Astrocyte (in vitro differentiated cells and primary cell): ENCODE measurements around the gene FGFRL1. TPM values are rescaled to one million over a fixed set of nuclear protein-coding genes. Genes with fewer than 3 reads are reported as not detected.

Experiments used
- DNase-seq: peaks from one replicate; pipeline ENCODE4 v3.0.0-alpha.2; 2010; ENCODE audit warnings: low read depth
- FAIRE-seq: peaks from 2 replicates; lab custom pipeline; 2011; peaks lifted over from hg19 to GRCh38; lab: Jason Lieb, UNC
- H2AFZ ChIP-seq: 2 replicates; pipeline ENCODE4 v1.6.0; 2012; ENCODE audit warnings: low read depth, low read length, inconsistent platforms
- H3K27ac ChIP-seq: 2 replicates; pipeline ENCODE4 v1.5.1; 2011; ENCODE audit warnings: low read depth, low read length, inconsistent platforms
- H3K27me3 ChIP-seq: 2 replicates; pipeline ENCODE4 v1.6.0; 2011; ENCODE audit warnings: low read length, inconsistent platforms; ENCODE audit not compliant: insufficient read depth
- H3K36me3 ChIP-seq: 2 replicates; pipeline ENCODE4 v1.5.1; 2011; ENCODE audit warnings: low read length, inconsistent platforms; ENCODE audit not compliant: insufficient read depth
- H3K4me1 ChIP-seq: 2 replicates; pipeline ENCODE4 v1.5.1; 2011; ENCODE audit warnings: low read length, inconsistent platforms; ENCODE audit not compliant: insufficient read depth
- H3K4me2 ChIP-seq: 2 replicates; pipeline ENCODE4 v1.6.0; 2012; ENCODE audit warnings: low read length, inconsistent platforms
- H3K4me3 ChIP-seq: 2 replicates; pipeline ENCODE4 v1.5.1; 2011; ENCODE audit warnings: low read depth, mild to moderate bottlenecking, low read length, inconsistent platforms; ENCODE audit not compliant: insufficient read depth
- H3K79me2 ChIP-seq: 2 replicates; pipeline ENCODE4 v1.6.0; 2012; ENCODE audit warnings: mild to moderate bottlenecking, low read length, inconsistent platforms; ENCODE audit not compliant: insufficient read depth
- H3K9ac ChIP-seq: 2 replicates; pipeline ENCODE4 v1.6.0; 2012; ENCODE audit warnings: mild to moderate bottlenecking, low read length, inconsistent platforms
- H3K9me3 ChIP-seq: 2 replicates; pipeline ENCODE4 v1.5.1; 2012; ENCODE audit warnings: low read depth, mild to moderate bottlenecking, low read length, inconsistent platforms; ENCODE audit not compliant: insufficient read depth
- H4K20me1 ChIP-seq: 2 replicates; pipeline ENCODE4 v1.6.0; 2012; ENCODE audit warnings: low read length, inconsistent platforms; ENCODE audit not compliant: insufficient read depth
- H3K27ac Mint-ChIP-seq: one replicate; pipeline ENCODE4 v1.8.0; 2021; ENCODE audit warnings: mild to moderate bottlenecking, mixed read lengths; ENCODE audit not compliant: unreplicated experiment
- H3K27me3 Mint-ChIP-seq: one replicate; pipeline ENCODE4 v1.8.0; 2021; ENCODE audit warnings: low read depth, mixed read lengths; ENCODE audit not compliant: unreplicated experiment
- H3K36me3 Mint-ChIP-seq: one replicate; pipeline ENCODE4 v1.8.0; 2021; ENCODE audit warnings: low read depth, mixed read lengths; ENCODE audit not compliant: unreplicated experiment
- H3K4me1 Mint-ChIP-seq: one replicate; pipeline ENCODE4 v1.8.0; 2021; ENCODE audit warnings: low read depth, mixed read lengths; ENCODE audit not compliant: unreplicated experiment
- H3K4me3 Mint-ChIP-seq: one replicate; pipeline ENCODE4 v1.8.0; 2021; ENCODE audit warnings: mild to moderate bottlenecking, moderate library complexity, mixed read lengths; ENCODE audit not compliant: unreplicated experiment
- H3K9me3 Mint-ChIP-seq: one replicate; pipeline ENCODE4 v1.8.0; 2021; ENCODE audit warnings: mild to moderate bottlenecking, mixed read lengths; ENCODE audit not compliant: unreplicated experiment
- EZH2 ChIP-seq: IDR thresholded peaks from 2 replicates; pipeline ENCODE4 v1.6.1; 2012; ENCODE audit warnings: mild to moderate bottlenecking, low read length, inconsistent platforms; ENCODE audit not compliant: insufficient read depth
- total RNA-seq: library from RNA; stranded (reverse); gene quantifications from 2 replicates; pipeline ENCODE4 v1.2.1, GENCODE V29; 2021
- TF ChIP-seq, protein P1 (sequence below): IDR thresholded peaks from 2 replicates; pipeline ENCODE4 v1.5.1; 2011; ENCODE audit warnings: low read depth, mild to moderate bottlenecking, inconsistent platforms, low read length, moderate library complexity; ENCODE audit not compliant: insufficient read depth

The FGFRL1 gene
- total RNA-seq, 1 donor from 2014 or later, result 64.2 TPM

DNA sequence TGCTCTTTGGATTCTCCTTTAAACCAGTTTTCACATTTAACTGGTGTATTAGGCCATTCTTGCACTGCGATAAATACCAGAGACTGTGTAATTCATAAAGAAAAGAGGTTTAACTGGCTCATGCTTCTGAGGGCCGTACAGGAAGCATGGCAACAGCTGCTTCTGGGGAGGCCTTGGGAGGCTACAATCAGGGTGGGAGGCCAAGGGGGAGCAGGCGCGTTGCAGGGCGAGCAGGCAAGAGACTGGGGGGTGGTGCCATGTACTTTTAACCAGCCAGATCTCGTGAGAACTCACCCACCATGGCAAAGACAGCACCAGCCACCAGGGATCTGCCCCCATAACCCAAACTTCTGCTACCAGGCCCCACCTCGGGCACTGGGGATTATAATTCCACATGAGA, 63.8 kb downstream of the FGFRL1 start:
- Histone ChIP-seq H3K9me3 (no peaks in the 10 kb centered on the region), H2AFZ (no peak overlapping the region), H3K36me3 (no peaks in the 10 kb centered on the region), H4K20me1 (no peaks in the 10 kb centered on the region), H3K4me1 (no peaks in the 10 kb centered on the region), H3K4me3 (no peak overlapping the region), H3K27me3 (no peaks in the 10 kb centered on the region), H3K4me2 (no peak overlapping the region), H3K79me2 (no peaks in the 10 kb centered on the region), H3K27ac (no peak overlapping the region), H3K9ac (no peak overlapping the region)
- DNase-seq, result no peak
- Mint-ChIP-seq H3K4me3 (peak overlapping the region; percentile 45), H3K27ac (no peak overlapping the region), H3K36me3 (no peaks in the 10 kb centered on the region), H3K4me1 (no peaks in the 10 kb centered on the region), H3K9me3 (peaks cover 5% of the 10 kb centered on the region), H3K27me3 (peaks cover 31% of the 10 kb centered on the region)
- TF ChIP-seq EZH2, result no peak
- TF ChIP-seq, protein P1, sequence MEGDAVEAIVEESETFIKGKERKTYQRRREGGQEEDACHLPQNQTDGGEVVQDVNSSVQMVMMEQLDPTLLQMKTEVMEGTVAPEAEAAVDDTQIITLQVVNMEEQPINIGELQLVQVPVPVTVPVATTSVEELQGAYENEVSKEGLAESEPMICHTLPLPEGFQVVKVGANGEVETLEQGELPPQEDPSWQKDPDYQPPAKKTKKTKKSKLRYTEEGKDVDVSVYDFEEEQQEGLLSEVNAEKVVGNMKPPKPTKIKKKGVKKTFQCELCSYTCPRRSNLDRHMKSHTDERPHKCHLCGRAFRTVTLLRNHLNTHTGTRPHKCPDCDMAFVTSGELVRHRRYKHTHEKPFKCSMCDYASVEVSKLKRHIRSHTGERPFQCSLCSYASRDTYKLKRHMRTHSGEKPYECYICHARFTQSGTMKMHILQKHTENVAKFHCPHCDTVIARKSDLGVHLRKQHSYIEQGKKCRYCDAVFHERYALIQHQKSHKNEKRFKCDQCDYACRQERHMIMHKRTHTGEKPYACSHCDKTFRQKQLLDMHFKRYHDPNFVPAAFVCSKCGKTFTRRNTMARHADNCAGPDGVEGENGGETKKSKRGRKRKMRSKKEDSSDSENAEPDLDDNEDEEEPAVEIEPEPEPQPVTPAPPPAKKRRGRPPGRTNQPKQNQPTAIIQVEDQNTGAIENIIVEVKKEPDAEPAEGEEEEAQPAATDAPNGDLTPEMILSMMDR, result no peak
- FAIRE-seq, result no peak

DNA sequence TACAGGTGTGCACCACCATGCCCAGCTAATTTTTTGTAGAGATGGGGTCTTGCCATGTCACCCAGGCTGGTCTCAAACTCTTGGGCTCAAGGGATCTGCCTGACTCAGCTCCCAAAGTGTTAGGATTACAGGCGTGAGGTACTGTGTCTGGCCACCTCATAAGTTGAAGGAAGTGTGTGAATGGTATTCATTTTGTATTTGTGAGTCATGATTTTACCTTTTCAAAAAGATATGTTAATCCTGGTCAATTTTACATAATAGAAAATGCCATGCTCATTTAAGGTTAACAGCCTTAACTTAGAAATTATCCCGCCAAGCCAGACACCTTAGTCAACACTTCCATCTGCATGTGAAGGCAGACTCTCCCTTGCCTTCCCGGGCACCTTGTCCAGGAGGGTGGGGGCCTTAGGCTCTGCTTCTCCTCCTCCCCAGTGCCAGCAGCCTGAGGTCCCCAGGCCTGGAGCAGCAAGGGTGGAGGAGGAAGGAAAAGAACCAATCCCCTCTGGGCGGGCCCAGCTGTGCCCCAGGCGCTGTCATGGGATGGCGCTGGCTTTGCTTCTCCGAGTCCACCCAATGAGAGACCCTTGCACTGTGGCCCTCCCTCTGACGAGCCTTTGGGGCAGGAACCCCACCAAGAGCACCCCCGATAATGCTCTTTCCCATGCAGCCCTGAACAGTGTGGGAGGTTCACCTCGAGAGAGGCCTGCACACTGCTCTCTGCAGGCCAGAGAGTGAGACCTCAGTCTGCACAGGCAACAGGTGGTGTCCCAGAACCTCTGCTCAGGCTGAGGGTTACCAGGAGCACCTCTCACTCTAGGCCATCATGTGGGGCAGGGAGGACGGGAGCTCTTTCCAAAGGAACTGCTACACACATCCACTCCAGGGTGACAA, 64.6 kb downstream of the FGFRL1 start:
- H3K27me3 Mint-ChIP-seq, result peaks cover 35% of the 10 kb centered on the region

More for the DNA sequence above, 64.6 kb downstream of the FGFRL1 start:
- no peaks in the 10 kb centered on the region for H3K79me2 ChIP-seq
- no peaks in the 10 kb centered on the region for H3K4me1 Mint-ChIP-seq
- H3K9ac ChIP-seq, result no peak overlapping the region
- no peak overlapping the region for H3K27ac ChIP-seq
- no peaks in the 10 kb centered on the region for H4K20me1 ChIP-seq
- peaks cover 5% of the 10 kb centered on the region for H3K9me3 Mint-ChIP-seq
- no peaks in the 10 kb centered on the region for H3K4me1 ChIP-seq
- H3K27ac Mint-ChIP-seq, result no peak overlapping the region
- no peak overlapping the region for H3K4me3 Mint-ChIP-seq
- H3K27me3 ChIP-seq, result no peaks in the 10 kb centered on the region
- no peaks in the 10 kb centered on the region for H3K36me3 Mint-ChIP-seq
- FAIRE-seq (no peak), DNase-seq (no peak)
- TF ChIP-seq EZH2, result no peak
- TF ChIP-seq, protein P1, result no peak
- H3K36me3 ChIP-seq, result no peaks in the 10 kb centered on the region
- no peak overlapping the region for H2AFZ ChIP-seq
- no peak overlapping the region for H3K4me3 ChIP-seq
- H3K9me3 ChIP-seq, result no peaks in the 10 kb centered on the region
- no peak overlapping the region for H3K4me2 ChIP-seq

Other genes with a start within 250 kb of the FGFRL1 start
- 0.41 and 1.9 TPM in 2 replicates for gene CPLX1, start 185.5 kb upstream of the FGFRL1 start, total RNA-seq
- 86.9 and 89.9 TPM in 2 replicates for gene GAK, start 79.3 kb upstream of the FGFRL1 start, total RNA-seq
- 22.1 and 27.8 TPM in 2 replicates for gene TMEM175, start 79.2 kb upstream of the FGFRL1 start, total RNA-seq
- gene DGKQ, start 38.1 kb upstream of the FGFRL1 start, total RNA-seq, result 19.0 and 20.2 TPM in 2 replicates
- 20.5 and 27.0 TPM in 2 replicates for gene IDUA, start 24.6 kb upstream of the FGFRL1 start, total RNA-seq
- 0.34 and 0.38 TPM in 2 replicates for gene SLC26A1, start 18.2 kb upstream of the FGFRL1 start, total RNA-seq
- gene RNF212, start 101.9 kb downstream of the FGFRL1 start, total RNA-seq, result 2.0 and 2.2 TPM in 2 replicates
- gene SPON2, start 161.0 kb downstream of the FGFRL1 start, total RNA-seq, result 47.8 and 55.5 TPM in 2 replicates
- 115 and 136 TPM in 2 replicates for gene CTBP1, start 237.5 kb downstream of the FGFRL1 start, total RNA-seq